HG03558 (cell line): Measurements from ENCODE around the gene TRIM5.
A peak's percentile ranks its signal among the peaks of the same experiment; 100 is the strongest.
"Not testable (repeated sequence)": the region's sequence is repeated elsewhere in the genome, so short reads cannot be mapped to it uniquely, and the experiment has no call there.

Experiments
- ATAC-seq: cut with Tn5 transposase; IDR thresholded peaks from one replicate; pipeline ENCODE4 v1.9.1; 2021; ENCODE audit warnings: moderate number of reproducible peaks; ENCODE audit not compliant: unreplicated experiment; ENCODE audit errors: extremely low read depth

TRIM5 gene

DNA sequence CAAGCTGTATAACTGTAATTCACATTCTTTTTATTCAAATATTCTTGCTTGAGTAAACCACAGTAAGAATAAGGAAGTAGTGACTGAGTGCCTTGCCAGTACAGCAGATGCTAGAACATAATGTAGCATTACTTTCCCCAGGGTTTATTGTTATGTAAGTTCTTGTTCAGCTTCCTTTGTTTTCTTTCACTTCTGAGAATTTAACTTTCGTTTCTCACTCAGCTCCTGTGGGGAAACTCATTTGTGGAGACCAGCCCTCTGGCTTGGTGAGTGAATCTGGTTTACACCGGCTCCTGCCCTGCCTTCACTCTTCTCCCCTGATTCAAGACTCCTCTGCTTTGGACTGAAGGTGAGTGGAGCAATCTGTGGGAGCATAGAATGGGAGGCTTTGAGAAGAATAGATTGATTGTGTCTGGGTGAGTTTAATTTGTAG lies 4.7 kb upstream of the TRIM5 start, which contains the start of gene TRIM22:
TSS of gene TRIM22 (plus strand) at position 240 of the 433 bp plus-strand sequence. CDS start 6,443 bp downstream, outside the sequence.
- peak; percentile 73 for ATAC-seq

DNA sequence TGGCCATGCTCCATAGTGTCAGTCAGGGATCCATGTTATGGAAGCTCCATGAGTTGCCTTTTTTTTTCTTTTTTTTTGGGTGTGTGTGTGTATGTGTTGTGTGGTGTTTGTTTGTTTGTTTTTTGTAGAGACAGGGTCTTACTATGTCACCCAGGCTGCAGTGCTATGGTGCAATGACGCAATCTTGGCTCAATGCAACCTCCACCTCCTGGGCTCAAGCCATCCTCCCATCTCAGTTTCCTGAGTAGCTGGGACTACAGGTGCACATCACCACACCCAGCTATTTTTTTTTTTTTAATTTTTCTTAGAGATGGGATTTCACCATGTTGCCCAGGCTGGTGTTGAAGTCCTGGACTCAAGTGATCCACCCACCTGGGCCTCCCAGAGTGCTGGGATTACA lies 3.6 kb upstream of the TRIM5 start:
- ATAC-seq, result no peak

DNA sequence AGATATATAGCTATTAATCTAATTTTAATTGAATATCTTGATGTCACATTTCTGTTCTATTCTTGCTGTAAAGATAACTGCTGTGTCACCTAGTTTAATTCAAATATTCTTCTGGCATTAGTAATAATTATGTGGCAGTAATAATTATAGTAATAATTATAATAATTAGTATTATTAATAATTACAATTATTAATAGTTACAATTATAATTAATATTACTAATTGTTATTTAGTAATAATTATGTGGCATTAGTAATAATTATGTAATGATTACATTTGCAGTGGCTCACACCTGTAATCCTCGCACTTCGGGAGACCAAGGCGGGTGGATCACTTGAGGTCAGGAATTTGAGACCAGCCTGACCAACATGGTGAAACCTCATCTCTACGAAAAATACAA lies 1.6 kb upstream of the TRIM5 start:
- no peak for ATAC-seq

DNA sequence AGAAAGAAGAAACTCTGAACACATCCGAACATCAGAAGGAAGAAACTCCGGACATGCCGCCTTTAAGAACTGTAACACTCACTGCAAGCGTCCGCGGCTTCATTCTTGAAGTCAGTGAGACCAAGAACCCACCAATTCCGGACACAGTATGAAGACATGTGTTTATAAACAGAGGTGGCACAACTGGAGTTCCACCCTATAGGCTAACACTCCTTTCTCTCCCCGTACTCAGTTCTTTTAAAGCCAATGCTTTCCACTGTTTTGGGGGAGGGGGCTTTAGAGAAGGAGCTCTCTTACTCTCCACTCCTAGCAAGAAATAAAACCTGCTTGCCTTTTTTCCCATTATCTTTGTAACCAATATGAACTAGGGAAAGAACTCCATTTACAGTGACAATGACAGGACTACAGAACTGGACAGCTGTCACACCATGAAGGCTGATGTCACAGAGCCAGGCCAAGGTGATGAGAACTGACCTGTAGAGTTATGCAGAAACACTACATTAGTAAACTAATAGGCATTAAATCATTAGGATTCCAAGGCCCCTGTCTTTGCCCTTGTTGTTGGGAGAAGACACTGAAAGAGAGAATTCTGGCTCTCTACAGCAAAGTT lies 733 bp downstream of the TRIM5 start:
- no peak for ATAC-seq

DNA sequence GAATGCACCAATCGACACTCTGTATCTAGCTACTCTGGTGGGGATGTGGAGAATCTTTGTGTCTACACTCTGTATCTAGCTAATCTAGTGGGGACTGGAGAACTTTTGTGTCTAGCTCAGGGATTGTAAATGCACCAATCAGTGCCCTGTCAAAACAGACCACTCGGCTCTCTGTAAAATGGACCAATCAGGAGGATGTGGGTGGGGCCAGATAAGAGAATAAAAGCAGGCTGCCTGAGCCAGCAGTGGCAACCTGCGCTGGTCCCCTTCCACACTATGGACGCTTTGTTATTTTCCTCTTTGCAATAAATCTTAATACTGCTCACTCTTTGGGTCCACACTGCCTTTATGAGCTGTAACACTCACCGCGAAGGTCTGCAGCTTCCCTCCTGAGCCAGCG lies 1.3 kb downstream of the TRIM5 start:
- ATAC-seq, result not testable (repeated sequence)

DNA sequence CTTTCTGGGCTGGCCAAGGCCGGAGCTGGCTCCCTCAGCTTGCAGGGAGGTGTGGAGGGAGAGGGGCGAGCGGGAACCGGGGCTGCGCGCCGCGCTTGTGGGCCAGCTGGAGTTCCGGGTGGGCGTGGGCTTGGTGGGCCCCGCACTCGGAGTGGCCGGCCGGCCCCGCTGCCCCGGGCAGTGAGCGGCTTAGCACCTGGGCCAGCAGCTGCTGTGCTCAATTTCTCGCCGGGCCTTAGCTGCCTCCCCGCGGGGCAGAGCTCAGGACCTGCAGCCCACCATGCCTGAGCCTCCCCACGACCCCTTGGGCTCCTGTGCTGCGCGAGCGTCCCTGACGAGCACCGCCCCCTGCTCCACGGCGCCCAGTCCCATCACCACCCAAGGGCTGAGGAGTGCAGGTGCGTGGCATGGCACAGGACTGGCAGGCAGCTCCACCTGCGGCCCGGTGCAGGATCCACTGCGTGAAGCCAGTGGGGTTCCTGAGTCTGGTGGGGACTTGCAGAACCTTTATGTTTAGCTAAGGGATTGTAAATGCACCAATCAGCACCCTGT lies 1.9 kb downstream of the TRIM5 start:
- not testable (repeated sequence) for ATAC-seq

DNA sequence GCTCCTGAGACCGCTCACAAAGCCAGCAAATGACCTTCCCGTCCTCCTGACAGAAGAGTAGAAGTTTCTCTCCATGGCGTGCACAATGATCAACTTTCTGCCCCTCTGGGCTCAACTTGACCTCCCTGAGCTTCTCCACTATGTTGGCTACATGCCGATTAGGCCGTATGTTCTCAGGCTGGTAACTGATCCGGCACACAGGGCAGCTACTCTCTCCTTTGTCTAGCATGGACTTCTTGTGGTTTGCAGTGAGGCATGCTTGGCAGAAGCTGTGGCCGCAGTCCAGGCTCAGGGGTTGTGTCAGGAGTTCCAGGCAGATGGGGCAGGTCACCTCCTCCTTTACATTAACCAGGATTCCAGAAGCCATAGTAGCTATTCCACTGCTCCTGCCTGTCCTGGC lies 5.1 kb downstream of the TRIM5 start:
- ATAC-seq, result no peak

DNA sequence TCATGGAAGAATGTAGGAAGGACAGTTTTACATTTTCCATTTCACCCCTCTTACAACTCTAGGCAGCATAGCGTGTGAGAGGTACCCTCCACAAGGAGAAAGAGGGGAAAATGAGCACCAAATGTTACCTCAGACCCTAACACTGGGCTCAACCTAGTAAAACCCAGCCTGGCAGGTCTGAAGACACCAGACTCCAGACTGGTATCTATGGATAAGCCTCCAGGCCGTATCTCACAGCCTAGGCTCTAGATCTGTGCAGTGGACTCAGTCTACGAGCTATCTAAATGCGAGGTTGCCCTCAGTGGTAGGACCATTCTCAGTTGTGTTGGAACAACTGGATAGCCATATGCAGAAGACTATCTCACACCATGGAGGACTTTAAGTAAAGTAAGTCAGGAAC lies 10.5 kb downstream of the TRIM5 start:
- ATAC-seq, result no peak

DNA sequence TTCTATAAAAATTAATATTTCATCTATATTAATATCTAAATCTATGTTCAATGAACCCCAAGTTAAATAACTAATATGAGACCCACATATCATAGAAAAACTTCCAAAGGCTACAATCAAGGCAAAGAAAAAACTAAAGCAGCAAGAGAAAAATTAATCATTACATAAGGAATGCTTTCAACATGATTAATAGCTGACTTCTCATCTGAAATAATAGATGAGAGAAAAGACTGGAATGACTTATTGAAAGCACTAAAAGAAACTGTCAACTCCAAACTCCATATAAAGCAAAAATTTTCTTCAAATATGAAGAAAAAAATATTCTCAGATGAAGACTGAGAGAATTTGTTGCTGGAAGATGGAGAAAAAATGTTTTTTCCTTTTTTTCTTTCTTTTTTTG lies 13.0 kb downstream of the TRIM5 start:
- no peak for ATAC-seq

DNA sequence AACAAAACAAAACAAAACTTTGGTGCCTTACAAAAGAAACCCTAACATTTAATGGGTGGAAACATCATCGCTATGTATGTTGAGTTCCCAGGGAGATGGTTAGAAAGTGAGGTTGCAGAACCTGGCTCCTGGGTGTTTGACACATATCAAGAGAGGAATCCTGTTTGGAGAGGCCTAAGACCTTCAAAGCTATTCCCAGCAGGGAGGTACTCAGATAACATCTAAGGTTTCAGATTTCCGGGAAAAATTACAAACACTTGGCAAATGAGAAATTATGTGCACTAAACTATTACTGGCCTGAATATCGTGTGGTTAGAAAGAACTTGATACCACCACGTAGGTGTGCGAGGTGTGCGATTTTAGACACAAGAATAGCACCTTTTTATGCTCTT lies 18.5 kb downstream of the TRIM5 start:
- ATAC-seq, result no peak

DNA sequence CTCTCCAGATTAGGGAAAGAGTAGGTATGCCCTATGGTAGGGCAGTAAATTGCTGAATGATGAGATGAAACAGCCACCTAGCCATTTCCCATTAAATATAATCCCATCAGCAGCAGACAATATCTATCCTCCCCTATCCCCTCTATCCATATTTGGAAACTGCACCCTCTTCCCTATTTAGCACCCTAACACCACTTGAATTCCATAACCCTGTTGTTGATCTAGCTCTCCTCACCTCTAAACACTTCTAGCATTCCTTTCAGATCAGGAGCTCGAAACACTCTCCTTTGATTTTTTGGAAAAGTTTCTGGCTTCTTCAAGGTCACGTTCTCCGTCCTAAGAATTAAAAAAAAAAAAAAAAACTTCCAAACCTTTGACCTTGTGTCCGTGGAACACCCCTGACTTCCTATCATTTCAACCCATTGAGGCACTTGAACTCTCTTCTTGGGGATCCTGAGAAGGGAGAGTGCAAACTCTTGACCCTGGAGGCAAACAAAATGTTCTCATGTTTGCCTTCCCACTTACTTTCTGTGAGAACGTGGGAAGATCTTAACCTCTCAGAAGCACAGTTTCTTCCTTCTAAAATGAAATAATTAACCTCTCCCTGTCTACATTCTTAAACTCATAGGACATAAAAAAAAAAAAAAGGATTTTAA lies 19.0 kb downstream of the TRIM5 start:
- no peak for ATAC-seq

DNA sequence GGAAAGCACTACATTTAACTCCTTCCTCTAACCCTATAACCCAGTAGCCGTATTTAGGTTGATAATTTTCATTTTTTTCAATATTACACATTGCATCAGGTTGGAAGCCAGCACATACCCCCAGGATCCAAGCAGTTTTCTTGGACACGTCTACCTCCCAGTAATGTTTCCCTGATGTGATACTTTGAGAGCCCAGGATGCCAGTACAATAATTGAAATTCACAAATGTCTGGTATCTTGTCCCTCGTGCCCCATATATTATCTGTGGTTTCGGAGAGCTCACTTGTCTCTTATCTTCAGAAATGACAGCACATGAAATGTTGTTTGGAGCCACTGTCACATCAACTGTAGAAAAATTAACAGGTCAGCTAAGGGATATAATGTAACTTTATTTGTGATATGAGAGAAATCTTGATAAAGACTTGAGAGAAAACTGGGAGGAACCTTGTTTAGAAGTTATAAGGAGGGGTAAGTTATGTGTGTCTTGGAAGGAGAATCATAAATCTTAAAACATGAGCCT lies 19.8 kb downstream of the TRIM5 start:
- no peak for ATAC-seq

DNA sequence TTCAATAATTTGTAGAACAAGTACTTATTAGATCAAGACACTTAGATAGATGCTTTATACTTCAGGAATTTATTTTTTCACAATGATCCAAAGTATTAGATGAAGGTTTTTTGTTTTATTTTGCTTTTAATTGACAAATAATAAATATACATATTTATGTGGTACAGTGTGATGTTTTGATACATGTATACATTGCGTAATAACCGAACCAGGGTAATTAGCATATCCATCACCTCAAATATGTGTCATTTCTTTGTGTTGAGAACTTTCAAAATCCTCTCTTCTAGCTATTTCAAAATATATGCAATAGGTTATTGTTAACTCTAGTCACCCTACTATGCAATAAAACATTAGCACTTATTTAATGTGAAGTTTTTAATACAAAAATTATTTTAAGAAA lies 21.4 kb downstream of the TRIM5 start:
- no peak for ATAC-seq

DNA sequence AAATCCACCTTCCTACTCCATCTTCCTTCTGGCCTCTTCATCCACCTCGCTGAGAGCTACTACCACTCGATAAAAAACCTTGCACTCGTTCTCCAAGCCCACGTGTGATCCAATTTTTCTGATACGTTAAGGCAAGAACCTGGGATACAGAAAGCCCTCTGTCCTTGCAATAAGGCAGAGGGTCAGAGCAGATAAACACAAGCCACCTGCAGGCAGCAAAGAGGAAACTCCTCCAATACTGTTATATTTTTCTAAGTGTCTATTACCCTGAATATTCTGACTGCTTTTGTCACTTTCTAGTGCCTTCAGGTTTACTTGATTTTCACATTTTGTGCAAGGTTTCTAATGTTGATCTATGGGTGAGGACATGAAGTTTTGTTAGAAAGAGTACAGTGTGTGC lies 26.6 kb downstream of the TRIM5 start:
- ATAC-seq, result no peak

DNA sequence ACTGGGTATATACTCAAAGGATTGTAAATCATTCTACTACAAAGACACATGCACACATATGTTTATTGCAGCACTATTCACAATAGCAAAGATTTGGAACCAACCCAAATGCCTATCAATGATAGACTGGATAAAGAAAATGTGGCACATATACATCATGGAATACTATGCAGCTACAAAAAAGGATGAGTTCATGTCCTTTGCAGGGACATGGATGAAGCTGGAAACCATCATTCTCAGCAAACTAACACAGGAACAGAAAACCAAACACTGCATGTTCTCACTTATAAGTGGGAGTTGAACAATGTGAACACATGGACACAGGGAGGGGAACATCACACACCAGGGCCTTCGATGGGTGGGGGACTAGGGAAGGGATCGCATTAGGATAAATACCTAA lies 27.9 kb downstream of the TRIM5 start:
- not testable (repeated sequence) for ATAC-seq

DNA sequence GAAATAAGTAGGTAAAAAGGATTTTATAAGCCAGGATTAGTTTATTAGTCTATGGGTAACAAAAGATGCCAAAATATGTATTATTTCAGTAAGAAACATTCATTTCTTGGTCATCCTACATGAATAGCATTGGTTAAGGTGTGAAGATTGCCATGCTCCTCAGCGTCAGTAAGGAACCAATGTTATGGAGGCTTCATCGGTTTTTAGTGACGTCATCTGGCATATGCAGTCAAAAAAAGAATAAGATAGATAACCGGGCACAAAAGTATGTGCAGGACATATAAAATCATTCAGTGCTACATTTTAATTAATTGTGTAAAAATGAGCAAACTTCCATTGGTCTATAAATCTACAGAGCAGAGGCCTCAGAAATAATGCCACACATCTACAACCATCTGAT lies 29.4 kb downstream of the TRIM5 start:
- no peak for ATAC-seq

DNA sequence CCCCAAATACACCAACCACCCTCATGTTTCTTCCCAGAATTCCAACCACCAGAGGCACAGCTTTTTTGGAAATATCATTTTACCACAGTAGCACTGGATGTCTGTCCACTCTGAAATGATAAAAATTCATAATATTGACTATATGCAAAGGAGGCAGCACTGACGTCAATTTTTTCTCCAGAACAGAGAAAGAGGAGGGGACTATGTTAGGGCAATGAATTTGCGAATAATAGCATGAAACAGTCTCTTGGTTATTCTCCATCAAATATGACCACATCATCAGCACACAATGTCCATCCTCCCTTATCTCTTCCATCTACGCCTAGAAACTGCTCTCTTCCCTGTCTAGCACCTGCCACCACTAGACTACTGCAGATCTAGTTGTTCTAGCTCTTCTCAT lies 38.7 kb downstream of the TRIM5 start:
- ATAC-seq, result no peak

DNA sequence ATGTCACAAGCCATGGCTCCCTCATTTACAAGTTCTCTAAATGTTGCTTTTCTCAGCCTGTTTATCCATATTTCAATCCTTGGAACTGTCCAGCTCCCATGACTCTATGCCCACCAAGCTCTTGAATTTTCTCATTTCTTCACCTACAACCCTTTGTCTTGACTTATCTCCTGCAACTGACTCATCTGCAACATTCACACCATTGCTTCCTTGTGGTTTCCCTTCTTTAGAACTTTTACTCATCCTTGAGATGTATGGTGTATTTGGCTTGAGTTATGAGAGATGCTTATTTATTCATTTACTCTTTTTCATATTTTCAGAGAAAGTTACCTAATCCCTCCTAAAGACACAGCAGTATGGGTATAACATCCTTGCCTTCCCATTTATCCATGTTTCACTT lies 41.3 kb downstream of the TRIM5 start:
- no peak for ATAC-seq

DNA sequence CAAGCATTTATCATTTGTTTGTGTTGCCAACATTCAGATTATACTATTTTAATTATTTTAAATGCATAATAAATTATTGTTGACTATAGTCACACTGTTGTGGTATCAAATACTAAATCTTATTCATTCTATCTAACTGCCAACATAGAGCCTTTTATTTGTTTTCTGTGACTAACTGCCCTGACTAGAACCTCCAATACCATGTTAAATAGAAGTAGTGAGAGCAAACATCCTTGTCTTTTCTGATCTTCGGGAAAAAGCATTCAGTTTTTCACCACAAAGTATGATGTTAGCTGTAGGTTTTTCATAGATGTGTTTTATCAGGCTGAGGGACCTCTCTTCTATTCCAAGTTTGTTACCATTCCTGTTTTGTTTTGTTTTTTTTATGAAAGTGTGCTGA lies 44.9 kb downstream of the TRIM5 start:
- ATAC-seq, result no peak

DNA sequence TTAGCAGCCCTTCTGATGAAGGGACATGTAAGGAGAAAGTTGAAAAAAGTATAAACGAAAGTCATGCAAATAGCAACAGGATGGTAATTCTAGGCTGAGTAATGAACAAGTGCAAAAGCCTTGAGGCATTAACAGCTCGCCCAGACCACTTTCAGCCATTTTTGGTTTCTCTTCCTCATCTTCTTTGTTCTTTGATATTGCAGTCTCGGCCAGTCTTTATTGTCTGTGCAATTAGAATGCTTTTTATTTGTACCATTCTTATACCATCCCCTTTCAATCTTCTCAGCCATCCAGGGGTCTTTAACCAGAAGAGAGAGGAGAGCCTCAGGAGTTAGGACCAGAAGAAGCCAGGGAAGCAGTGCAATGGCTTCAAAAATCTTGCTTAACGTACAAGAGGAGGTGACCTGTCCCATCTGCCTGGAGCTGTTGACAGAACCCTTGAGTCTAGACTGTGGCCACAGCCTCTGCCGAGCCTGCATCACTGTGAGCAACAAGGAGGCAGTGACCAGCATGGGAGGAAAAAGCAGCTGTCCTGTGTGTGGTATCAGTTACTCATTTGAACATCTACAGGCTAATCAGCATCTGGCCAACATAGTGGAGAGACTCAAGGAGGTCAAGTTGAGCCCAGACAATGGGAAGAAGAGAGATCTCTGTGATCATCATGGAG lies 52.8 kb downstream of the TRIM5 start:
- peak; percentile 96 for ATAC-seq

DNA sequence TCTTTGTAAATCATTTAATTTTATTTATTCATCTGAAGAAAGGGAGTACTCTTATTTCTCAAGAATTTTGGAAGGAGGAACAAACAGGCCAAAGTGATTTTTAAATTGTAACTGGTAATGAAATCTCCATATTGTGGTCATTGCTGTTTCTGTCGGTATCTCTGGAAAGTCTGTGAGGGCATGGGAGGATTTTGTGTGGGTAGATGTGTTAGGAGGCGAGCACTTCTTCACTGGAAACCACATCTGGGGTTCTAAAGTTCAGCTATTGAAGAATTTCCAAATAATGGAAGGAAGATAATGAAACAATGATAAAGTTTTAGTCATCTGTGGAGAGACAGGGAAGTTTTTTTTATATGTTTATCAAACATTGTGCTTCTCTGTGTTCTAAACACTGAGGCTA lies 53.5 kb downstream of the TRIM5 start:
- ATAC-seq, result peak; percentile 3
